ENCODE results near the gene SPTLC3. TPM values are rescaled to one million over a fixed set of nuclear protein-coding genes. Genes with fewer than 3 reads are reported as not detected.

SPTLC3 gene
- total and polyA plus RNA-seq, 2 of the 13 experiments (the other 11 are each of a cell fraction or from before 2014, with no cell fraction given), result 20.5 to 95.6 TPM

- no peak for TF ChIP-seq ZNF276 (CRISPR knock-in tag; IDR thresholded peaks at IDR 0.05; ENCODE audit: low read depth)
- TF ChIP-seq LCORL (IDR thresholded peaks at IDR 0.05), result no peak
- TF ChIP-seq LCORL (CRISPR knock-in tag; IDR thresholded peaks at IDR 0.05), result no peak
- no peak for TF ChIP-seq ISL2 (CRISPR knock-in tag; IDR thresholded peaks at IDR 0.05)
- TF ChIP-seq SMARCC2 (IDR thresholded peaks at IDR 0.05), result no peak
- TF ChIP-seq PHF20 (CRISPR knock-in tag; IDR thresholded peaks at IDR 0.05), result no peak
- TF ChIP-seq ZNF660 (CRISPR knock-in tag; IDR thresholded peaks at IDR 0.05; ENCODE audit: borderline replicate concordance, low read depth), result no peak
- no peak for TF ChIP-seq PHB2 (IDR thresholded peaks at IDR 0.05; ENCODE audit: partially characterized antibody)
- TF ChIP-seq, protein P1, sequence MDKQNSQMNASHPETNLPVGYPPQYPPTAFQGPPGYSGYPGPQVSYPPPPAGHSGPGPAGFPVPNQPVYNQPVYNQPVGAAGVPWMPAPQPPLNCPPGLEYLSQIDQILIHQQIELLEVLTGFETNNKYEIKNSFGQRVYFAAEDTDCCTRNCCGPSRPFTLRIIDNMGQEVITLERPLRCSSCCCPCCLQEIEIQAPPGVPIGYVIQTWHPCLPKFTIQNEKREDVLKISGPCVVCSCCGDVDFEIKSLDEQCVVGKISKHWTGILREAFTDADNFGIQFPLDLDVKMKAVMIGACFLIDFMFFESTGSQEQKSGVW (CRISPR knock-in tag; IDR thresholded peaks at IDR 0.05; ENCODE audit: borderline replicate concordance), result no peak
- TF ChIP-seq TP53 (CRISPR knock-in tag; conservative IDR thresholded peaks at IDR 0.05), result no peak
- TF ChIP-seq, protein P2, sequence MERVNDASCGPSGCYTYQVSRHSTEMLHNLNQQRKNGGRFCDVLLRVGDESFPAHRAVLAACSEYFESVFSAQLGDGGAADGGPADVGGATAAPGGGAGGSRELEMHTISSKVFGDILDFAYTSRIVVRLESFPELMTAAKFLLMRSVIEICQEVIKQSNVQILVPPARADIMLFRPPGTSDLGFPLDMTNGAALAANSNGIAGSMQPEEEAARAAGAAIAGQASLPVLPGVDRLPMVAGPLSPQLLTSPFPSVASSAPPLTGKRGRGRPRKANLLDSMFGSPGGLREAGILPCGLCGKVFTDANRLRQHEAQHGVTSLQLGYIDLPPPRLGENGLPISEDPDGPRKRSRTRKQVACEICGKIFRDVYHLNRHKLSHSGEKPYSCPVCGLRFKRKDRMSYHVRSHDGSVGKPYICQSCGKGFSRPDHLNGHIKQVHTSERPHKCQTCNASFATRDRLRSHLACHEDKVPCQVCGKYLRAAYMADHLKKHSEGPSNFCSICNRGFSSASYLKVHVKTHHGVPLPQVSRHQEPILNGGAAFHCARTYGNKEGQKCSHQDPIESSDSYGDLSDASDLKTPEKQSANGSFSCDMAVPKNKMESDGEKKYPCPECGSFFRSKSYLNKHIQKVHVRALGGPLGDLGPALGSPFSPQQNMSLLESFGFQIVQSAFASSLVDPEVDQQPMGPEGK (CRISPR knock-in tag; IDR thresholded peaks at IDR 0.05), result 0 out of 2 replicates have a peak, but pooled peaks have one; percentile 12
- no peak for TF ChIP-seq ZNF296 (CRISPR knock-in tag; conservative IDR thresholded peaks at IDR 0.05)
- TF ChIP-seq, protein P3, sequence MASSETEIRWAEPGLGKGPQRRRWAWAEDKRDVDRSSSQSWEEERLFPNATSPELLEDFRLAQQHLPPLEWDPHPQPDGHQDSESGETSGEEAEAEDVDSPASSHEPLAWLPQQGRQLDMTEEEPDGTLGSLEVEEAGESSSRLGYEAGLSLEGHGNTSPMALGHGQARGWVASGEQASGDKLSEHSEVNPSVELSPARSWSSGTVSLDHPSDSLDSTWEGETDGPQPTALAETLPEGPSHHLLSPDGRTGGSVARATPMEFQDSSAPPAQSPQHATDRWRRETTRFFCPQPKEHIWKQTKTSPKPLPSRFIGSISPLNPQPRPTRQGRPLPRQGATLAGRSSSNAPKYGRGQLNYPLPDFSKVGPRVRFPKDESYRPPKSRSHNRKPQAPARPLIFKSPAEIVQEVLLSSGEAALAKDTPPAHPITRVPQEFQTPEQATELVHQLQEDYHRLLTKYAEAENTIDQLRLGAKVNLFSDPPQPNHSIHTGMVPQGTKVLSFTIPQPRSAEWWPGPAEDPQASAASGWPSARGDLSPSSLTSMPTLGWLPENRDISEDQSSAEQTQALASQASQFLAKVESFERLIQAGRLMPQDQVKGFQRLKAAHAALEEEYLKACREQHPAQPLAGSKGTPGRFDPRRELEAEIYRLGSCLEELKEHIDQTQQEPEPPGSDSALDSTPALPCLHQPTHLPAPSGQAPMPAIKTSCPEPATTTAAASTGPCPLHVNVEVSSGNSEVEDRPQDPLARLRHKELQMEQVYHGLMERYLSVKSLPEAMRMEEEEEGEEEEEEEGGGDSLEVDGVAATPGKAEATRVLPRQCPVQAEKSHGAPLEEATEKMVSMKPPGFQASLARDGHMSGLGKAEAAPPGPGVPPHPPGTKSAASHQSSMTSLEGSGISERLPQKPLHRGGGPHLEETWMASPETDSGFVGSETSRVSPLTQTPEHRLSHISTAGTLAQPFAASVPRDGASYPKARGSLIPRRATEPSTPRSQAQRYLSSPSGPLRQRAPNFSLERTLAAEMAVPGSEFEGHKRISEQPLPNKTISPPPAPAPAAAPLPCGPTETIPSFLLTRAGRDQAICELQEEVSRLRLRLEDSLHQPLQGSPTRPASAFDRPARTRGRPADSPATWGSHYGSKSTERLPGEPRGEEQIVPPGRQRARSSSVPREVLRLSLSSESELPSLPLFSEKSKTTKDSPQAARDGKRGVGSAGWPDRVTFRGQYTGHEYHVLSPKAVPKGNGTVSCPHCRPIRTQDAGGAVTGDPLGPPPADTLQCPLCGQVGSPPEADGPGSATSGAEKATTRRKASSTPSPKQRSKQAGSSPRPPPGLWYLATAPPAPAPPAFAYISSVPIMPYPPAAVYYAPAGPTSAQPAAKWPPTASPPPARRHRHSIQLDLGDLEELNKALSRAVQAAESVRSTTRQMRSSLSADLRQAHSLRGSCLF (CRISPR knock-in tag; IDR thresholded peaks at IDR 0.05; ENCODE audit: borderline replicate concordance), result no peak
These were observed 50.8 kb downstream of the SPTLC3 start (continued) for GRCh38 chr20:13059398-13060136.
